ENCODE data around the gene CATSPER3.
A peak's percentile ranks its signal among the peaks of the same experiment; 100 is the strongest.

The CATSPER3 gene

DNA sequence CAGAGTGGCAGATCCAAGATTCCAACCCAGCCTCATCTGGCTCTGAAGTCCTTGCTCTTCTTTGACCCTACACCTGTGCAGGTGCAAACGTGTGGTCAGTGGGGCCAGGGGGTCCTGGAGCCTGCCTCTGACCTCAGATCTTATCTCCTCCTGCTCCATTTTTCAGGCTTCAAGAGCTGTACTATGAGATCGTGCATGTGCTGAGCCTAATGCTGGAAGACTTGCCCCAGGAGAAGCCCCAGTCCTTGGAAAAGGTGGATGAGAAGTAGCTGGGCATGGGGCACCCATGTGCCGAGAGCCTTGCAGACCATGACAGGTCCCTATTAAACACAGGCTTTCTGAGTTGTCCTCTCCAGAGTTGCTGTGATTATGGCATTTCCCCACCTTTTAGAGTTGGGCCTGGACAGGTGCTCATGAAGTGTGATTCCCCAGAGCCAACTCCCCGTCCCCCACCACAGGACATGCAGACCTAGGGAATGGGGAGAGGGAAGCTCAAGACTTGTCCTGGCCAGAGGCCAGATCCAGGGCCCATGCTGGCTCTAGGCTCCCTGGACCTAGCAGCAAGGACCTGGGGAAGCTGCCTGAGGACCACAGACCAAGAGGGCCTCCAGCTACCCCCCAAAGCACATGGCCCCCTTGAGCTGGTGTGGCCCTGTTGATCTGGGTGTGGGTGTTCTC, 43.8 kb downstream of the CATSPER3 start:
- no peak for DNase-seq

DNA sequence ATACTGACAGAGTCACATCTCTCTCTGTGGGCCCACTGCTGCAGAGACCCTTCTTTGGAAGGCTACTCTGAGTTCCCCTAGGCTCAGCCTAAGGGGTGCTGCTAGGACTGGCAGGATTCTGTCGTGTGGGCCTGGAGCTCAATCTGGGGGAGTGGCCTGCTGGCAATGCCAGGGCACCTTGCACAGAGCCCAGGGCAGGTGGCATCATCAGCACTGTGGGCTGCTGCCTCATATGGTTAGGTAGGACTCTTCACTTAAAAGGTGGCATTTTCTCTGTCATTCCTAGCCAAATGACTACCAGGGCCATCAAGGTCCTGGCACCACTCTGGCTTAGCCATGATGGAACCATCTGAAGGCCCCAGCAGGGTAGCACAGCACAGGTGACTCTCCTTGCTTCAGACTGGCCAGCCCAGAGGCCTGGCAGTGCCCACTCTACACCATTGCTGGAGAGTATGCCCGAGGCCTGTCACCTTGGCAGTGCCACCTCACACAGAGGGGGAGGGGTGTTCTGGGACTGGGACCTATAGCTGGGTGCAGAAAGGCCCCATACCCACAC, 44.4 kb downstream of the CATSPER3 start:
- no peak for DNase-seq

DNA sequence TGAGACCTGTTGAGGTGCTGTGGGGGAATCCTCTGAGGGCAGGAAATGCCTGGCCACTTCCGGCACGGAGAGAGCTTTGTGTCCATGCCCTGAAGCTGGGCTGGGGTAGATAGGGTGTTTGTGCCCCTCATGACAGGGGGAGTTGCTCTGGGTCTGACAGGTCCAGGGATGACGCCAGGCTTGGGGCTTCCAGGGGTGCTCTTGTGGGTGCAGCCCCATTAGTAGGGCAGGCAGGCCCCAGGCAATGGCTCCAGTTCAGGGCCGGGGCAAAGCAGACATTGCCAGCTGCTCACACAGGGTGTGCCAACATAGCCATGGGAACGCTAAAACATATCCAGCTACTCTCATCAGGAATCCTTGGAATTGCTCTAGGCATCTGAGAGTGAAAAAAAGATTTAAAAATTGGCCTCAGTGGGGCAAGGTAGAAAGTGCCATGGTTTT, 45.3 kb downstream of the CATSPER3 start:
- no peak for DNase-seq

DNA sequence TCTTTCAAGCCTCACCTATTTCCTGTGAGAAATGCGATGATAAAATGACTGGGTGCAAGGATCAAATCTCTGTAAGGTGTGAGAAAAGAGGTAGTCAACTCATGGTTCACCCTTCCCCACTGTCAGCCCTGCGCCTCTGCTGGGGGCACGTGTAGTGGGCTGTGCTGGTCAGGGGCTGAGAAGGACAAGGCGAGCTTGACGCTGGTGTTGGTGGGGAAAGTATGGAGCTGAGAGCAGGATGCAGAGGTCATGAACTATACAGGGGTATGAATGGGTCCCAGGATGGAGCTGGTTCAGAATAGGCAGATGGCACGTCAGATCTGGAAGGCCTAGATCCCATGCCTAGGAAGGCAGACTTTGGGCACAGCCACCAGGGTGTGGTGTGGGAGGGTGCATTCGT, 45.7 kb downstream of the CATSPER3 start:
- DNase-seq, result no peak

DNA sequence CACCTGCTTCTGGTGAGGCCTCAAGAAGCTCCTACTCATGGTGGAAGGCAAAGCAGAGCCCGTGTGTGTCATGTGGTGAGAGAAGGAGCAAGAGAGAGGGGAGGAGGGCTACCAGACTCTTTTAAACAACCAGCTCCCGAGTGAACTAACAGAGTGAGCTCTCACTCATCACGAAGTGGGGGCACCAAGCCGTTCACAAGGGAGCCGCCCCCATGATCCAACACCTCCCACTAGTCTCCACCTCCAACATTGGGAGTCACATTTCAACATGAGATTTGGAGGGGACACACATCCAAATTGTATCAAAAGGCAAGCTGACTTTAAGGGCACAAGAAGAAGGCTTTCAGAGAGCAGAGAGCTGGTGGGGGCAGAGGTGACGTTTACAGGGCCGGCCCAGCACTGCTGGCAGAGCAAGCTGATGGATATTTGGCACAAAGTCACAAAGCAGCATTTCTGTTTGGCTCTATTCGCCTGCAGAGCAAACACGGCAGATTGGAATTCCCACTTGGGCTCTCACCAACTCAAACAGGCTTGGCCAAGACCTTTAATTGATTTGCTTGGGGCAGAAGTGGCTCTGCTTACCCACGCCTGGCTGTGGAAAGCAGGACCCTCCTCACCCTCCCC, 46.4 kb downstream of the CATSPER3 start:
- DNase-seq, result no peak

DNA sequence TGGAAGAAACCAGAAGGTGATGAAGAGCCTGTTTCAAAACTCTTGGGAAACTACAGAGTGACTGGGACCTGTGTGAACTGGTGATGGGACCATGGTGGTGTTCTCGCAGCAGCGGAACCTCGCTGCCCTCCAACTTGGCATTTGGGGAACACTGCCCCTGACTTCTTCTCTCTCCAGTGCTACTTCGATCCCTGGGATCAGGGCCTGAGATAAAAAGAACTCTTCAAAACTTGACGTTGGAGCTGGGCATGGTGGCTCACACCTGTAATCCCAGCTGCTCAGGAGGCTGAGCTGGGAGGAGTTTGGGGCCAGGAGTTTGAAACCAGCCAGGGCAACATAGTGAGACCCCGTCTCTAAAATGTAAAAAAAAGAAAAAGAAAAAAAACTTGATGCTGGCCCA, 48.2 kb downstream of the CATSPER3 start:
- no peak for DNase-seq

DNA sequence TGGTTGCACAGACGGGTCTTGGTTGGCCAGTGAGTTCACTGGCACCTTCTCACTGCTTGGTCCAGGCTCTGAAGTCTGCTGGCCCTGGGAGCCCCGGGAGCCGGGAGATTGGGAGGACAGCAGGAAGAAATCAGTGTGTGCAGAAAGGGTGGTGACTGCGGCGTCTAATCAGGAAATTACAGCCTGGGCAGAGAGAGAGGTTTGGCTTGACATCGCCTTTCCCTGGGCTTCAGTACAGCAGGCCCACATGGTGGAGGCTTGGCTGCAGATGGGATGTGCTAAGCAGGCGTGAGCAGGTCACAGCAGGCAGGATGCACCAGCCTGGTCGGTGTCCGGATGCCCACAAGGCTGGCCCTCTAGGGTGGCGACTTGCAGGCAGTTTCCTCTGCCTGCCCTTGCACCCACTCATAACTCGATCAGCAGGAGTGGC, 49.2 kb downstream of the CATSPER3 start:
- no peak for DNase-seq

DNA sequence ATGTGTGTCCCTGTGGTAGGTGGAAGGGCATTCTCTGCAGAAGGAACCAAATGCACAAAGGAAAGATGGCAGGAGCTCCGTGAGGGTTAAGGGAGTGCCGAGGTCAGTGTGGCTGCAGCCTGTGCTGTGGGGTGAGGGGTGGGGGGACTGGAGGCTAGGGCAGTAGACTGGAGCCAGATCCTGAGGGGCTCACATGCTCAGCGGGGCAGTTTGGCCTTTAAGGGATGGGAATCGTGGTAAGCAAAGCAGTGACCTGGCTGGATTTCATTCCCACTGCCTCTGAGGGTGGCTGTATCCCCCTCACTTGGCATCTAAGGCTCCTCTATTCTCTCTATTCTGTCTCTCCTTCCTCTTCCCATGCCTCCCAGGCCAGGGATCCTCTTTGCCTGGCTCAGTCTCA, 50.8 kb downstream of the CATSPER3 start:
- no peak for DNase-seq

DNA sequence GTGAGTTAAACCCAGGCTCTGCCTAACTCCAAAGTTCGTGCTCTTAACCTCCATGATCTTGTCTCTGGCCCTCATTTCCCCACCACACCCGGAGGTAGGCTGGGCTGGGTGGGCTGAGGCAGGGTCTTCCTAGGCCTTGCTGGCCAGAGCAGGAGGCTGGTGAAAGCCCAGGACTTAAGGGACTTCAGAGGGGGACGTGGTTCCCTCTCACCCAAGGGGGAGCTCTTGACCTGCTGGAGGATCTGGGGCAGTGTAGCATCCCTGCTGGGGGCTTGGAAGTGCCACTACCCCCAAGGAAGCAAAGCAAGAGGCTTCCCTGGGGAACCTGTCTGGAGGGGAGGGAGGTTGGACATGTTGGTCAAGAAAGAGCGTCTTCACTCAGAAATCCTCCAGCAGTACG, 51.6 kb downstream of the CATSPER3 start:
- DNase-seq, result no peak

DNA sequence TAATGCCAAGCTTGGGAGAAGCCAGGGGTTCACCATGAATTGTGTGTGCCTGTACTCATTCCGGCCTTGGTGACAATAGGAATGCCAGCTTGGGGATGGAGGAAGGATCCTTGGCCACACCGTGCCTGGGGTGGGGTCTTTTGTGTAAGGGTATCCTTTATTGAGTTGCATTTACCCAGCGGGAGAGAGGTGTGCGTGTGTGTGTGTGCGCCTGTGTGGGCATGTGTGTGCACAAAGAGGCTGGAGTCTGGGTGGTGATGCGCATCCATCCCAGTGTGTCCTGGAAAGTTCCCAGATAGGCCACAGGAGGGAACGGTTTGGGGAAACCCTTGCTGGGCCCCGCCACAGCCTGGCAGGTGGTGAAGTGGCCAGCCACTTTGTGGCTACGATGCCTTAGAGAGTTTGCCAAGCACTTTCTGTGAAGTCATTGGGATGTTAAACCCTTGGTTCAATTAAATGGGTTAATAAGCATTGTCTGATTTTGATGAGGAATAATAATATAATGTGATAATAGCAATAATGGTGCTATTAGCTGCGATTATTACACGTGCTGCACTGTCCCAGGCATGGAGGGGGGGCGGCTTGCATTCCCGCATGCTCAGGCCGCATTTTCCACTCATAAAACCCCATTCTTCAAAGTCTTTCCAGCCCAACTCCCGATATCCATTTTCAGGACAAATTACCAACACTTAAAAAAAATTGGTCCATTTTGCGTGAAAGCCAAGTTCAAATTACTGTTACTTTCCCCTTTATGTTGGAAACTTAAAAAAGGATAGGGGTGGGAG, 52.6 kb downstream of the CATSPER3 start:
- no peak for DNase-seq

DNA sequence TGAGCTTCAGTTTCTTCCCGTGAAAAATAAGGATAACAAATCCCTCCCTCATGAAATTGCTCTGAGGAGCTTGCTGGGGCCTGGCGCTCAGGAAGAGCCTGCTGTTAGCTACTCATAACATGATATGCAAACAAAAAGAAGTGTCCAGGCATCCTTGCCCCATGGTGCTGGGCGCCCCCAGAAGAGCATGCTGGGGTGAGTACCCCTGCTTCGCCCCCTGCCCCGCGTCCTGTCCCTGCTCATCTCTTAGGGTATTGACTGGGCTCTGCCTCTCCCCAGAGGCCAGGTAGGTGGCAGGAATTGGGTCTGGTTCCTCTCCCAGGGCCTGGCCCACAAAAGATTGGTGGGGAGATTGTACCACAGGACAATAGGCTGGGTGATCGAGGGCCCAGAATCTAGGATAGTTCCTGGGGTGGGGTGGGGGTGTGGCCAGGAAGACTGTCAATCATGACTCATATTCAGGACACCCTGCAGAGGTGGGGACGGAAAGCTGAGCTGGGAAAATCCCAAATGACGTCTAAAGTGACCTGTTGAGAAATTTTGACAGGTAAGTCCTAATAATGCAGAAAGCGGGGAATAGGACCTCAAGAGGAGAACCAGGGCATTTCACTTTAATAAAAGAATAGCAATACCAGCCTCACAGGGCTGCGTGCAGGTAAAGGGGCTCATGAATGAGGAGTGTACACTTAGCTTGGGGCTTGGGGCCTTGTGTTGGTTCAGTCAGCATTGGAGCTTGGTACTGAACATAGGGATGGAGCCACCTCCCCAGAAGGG, 57.4 kb downstream of the CATSPER3 start:
- no peak for DNase-seq

DNA sequence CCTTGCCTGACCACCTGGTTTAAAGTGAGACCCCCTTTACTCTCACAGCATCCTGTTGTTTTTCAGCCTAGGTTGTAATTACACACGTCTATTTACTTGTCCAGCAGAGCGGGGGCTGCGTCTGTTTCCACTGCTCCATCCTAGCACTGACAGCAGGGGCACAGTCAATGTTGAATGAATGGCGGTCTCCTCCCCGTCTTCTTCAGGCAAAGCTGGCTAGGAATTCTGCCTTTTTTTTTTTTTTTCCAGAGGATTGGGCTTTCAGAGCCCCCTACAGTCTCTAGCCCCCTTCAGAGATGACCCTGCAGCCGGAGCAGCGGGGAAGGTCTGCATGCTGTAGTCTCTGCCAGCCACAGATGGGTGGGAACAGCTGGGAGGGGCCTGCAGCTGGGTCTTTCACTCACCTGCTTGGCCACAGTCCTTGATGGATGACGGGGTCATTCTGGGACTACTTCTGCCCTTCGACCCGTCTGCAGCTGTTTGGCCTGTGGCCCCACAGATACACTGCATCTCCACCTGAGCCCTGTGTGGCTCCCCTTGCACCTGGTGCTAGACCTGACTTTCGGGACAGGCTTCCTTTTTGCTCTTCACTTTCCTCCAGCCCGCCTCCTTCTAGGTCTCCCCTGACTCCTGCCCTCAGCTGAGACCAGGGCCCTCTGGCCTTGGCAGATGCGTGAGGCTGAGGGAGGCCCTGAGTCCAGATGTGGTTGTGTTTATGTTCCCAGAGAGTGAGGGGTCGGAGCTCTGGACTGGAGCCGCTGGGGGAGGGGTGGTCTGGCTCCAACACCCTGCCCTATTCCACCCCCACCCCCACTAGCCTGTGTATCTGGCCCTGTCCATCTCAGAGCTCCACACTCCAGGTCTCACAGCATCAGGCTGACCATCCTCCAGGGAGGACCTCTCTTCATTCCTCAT, 58.3 kb downstream of the CATSPER3 start:
- no peak for DNase-seq

DNA sequence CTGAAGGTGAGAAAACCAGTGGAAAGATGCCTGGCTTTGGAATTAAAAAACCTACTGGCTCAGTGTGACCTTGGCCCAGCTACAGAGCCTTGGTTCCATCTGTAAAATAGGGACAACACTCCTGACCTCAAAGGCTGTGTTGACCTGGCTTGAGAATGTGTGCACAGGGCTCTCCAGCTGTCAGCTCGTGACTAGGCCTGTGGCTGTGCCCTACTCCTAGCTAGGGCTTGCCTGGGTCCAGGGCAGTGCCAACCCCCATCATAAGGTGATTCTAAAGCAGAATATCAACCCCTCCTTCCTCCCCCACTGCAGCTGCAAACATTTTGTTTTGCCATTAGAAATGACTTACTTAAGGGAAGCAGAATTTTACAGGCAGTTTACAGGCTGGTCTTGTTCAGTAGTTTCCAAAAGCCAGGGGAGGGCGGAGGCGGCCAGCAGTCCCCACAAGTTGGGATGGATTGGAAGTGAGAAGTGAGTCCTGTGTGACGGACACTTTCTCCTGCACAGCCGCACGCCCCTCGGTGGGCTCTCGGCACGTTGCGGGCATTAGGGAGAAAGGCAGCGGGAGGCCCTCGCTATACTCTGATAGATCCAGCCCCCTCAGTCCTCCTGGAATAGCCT, 59.0 kb downstream of the CATSPER3 start:
- no peak for DNase-seq

DNA sequence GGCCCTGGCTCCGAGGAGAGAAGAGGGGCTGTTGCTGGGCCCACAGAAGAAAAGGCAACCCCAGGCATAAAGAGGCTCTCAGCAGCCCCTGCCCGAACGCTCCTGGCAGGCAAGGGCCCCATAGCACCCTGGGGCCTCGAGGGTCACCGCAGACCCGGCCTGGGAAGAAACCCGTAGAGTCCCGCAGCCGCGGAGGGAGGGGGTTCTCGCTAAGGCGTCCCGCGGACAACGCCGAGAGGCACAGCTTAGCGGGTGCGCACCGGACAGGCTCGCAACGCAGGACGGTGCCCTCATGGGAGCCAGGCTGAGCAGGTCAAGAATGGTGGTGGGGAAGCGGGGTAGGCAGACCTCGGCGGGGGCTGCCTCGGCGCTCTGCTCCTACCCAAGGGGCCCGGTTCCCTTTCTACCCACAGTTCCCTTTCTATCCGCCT, 59.6 kb downstream of the CATSPER3 start:
- DNase-seq, result no peak

DNA sequence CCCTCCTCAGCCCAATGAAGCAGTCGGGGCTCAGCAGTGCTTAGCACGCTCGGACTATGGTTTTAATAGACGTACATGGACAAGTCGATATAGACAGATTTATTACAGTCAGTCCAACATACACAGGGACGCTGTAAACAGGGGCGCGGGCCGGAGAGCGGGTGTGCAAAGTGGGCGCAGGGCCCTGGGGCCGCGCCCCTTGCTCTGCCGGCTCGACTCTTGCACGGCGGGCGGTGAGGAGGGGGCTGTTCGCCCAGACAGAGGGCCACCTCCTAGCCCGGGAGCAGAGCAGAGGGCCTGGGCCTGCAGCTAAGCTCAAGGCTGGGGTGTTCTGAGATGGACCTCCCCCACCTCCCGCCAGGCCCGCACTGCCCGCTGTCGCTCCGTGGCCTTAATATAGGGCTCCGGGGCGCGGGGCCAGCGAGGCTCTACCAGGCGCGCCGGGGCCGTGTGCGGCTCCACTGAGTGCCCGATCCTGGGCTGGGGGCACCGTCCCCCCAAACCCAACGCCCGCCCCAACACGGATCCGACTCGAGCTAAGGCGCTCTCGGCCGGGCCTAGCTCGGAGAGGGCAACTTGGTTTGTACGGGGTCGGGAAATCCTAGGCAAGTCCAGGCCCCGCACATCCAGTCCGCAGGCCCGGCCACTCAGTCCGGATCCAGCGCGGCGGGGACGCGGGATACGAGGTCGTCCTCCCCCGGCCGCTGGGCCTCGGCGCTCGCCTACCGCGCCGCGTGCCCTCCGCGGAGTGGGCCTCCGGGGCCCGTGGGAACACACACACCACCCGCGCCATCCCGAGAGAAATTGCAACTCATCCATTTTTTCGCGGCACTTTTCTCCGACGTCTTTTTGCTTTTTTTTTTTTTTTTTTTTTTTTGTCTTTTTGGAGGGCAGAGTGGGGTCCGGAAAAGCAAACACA, 60.2 kb downstream of the CATSPER3 start:
- no peak for DNase-seq

DNA sequence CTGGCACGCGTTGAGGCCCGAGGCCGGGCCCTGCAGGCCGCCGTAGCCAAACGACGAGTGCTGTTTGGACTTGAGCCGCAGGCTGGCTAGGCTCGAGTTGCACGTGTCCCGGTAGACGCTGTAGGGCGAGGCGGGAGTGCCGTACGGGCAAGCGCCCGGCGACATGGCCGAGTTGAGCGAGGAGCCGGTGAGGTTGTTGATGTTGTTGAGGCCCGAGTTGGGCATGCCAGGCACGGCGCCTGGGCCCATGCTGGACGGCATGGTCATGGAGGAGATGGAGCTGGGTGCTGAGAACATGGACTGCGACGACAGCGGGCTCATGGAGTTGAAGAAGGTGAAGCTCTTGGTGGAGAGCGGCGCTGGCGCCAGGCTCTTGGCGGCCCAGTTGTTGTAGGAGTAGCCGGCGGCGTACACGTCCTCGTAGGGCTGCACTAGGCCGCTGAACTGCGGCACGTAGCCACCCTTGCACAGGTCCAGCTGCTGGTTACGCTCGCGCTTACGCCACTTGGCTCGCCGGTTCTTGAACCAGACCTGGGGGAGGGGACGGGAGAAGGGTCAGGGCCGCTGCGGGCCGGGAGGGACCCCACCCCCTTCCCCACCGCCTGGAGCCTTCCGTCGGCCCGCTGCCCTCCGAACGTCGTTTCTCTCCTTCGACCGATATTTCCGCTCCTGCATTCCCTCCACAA, 61.2 kb downstream of the CATSPER3 start:
- peak; percentile 42 for DNase-seq

DNA sequence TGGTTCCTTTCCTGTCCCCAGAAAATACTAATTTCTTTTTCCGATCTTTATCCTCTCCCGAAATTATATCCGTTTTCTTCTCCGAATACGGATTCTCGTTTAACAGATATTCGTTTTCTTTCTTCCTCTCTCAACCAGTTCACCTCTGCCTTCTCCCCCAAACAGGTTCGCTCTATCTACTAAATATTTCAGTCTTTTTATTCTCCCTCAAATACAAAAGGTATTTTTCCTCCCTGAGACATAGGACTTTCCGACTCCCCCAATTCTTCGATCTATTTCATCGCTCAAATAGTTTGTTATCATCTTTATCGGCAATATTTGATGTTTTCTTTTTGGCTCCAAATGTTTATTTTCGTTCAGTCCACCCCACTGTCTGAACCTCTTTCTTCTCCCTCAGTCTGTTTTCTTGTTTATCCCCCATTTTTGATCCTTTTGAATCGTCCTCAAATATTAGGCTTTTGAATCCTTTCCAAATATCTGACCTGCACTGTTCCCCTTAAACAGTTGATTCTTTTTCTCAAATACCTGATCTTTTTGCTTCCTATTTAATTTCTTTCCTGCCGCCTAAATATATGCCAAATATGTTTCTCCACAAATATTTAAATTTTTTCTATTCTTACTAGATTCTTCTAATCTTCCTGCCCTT, 61.9 kb downstream of the CATSPER3 start:
- no peak for DNase-seq

DNA sequence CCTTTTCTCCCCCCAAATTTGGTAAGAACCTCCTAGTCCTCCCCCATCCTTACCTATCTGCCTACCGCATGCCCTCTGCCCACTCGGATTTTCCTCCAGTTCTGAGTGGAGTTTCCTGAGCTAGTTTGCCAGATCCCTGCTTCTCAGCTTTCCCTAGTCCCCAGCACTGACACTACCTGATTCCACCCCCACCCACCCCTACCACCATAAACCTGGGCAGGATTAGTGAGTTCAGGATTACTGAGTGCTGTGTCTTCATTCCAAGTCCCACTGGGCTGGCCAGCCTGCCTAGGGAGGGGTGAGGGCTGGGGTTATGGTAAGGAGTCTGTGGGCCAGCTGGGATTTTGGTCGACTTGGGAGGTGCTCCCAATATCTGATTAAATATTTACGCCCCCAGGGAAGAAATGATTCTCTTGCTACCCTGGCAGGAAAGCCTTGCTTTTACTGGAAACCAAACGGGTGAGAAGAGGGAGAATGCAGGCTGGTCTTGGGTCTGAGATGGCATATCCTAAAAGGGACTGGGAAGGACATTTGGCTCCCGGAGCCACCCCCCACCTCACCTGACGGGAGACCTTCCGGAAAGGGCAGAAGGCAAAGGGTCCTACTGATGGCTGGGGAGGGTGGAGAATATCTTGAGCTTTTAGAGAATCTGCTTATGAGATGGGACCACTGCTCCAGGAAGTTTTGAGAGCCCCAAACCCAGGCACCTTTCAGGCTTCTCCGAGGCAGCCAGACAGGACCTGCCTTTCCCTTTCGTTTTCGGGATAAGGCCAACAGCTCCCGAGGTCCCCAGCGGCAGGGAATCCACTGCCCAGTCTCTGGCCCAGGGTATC, 62.6 kb downstream of the CATSPER3 start:
- DNase-seq, result no peak

All from hematopoietic multipotent progenitor cell treated with erythropoietin and hydrocortisone succinate and interleukin-3 and kit ligand, for 4 days (in vitro differentiated cells).